NT2/D1 (cell line): ENCODE data around the gene WDR7.

Source experiments
- DNase-seq: peaks from one replicate; pipeline ENCODE4 v3.0.0-alpha.2; 2011; ENCODE audit warnings: low read depth, low spot score
- H3K27me3 ChIP-seq: 2 replicates; pipeline ENCODE4 v1.6.0; 2011; ENCODE audit warnings: mild to moderate bottlenecking; ENCODE audit not compliant: insufficient read length, insufficient read depth
- H3K36me3 ChIP-seq: 2 replicates; pipeline ENCODE4 v1.6.1; 2011; ENCODE audit warnings: mild to moderate bottlenecking, low read length, mixed read lengths; ENCODE audit not compliant: insufficient read depth, insufficient read length
- H3K4me1 ChIP-seq: 2 replicates; pipeline ENCODE4 v1.5.1; 2011; ENCODE audit not compliant: insufficient read depth, insufficient read length
- H3K4me3 ChIP-seq: 2 replicates; pipeline ENCODE4 v1.5.1; 2011; ENCODE audit warnings: low read depth; ENCODE audit not compliant: insufficient read length
- H3K9ac ChIP-seq: 2 replicates; pipeline ENCODE4 v1.6.0; 2011; ENCODE audit warnings: low read depth; ENCODE audit not compliant: insufficient read length
- H3K9me3 ChIP-seq: 2 replicates; pipeline ENCODE4 v1.5.1; 2011; ENCODE audit warnings: mild to moderate bottlenecking, low read length; ENCODE audit not compliant: insufficient read depth
- SUZ12 ChIP-seq: IDR thresholded peaks from 2 replicates; pipeline ENCODE4 v1.6.1; 2011; ENCODE audit not compliant: insufficient read length, insufficient read depth; ENCODE audit errors: extremely low read depth
- YY1 ChIP-seq: IDR thresholded peaks from 2 replicates; pipeline ENCODE4 v1.6.1; 2011; ENCODE audit not compliant: insufficient read length, insufficient read depth
- ZNF274 ChIP-seq: IDR thresholded peaks from 2 replicates; pipeline ENCODE4 v1.6.1; 2011; ENCODE audit warnings: mild to moderate bottlenecking, low read depth, low read length

The WDR7 gene

DNA sequence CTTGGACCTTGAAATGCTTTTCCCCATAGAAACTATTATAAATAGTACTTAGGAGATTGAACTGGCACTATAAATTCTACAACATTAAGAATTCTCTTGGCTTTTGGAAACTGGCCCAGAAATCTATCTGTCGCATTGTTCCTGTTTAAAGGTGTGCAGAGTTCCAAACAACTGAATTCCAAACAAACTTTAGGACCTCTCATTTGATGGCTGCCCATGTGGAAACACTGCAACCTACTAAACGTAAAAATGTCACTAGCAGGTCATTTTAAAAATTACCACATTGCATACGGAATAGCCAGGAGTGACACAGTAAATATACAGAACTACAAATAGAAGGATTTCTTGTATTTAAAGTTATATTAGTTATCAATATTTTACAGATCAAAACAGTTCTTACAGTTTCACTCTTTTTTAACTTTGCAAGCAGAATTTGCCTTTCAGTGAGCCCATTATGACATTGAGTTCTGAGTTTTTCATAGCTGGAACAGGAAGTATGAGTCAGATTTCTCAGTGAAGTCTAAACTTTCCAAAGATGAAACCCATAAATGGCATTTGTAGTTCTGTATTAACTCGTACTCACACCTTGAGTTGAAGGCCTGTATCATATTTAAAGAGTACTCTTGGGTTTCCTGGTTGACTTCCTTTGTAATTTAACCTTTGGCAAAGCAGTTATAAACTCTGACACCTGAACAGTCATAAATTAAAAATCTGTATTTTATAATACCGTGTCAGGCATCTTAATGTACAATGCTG is 353.4 kb downstream of the WDR7 start:
- H3K9me3 ChIP-seq, result no peaks in the 10 kb centered on the region
- DNase-seq, result no peak
- H3K36me3 ChIP-seq, result no peaks in the 10 kb centered on the region
- H3K27me3 ChIP-seq, result no peaks in the 10 kb centered on the region
- no peak for TF ChIP-seq YY1
- TF ChIP-seq ZNF274, result no peak
- no peak for TF ChIP-seq SUZ12
- H3K9ac ChIP-seq, result no peak overlapping the region
- no peaks in the 10 kb centered on the region for H3K4me1 ChIP-seq
- H3K4me3 ChIP-seq, result no peak overlapping the region

DNA sequence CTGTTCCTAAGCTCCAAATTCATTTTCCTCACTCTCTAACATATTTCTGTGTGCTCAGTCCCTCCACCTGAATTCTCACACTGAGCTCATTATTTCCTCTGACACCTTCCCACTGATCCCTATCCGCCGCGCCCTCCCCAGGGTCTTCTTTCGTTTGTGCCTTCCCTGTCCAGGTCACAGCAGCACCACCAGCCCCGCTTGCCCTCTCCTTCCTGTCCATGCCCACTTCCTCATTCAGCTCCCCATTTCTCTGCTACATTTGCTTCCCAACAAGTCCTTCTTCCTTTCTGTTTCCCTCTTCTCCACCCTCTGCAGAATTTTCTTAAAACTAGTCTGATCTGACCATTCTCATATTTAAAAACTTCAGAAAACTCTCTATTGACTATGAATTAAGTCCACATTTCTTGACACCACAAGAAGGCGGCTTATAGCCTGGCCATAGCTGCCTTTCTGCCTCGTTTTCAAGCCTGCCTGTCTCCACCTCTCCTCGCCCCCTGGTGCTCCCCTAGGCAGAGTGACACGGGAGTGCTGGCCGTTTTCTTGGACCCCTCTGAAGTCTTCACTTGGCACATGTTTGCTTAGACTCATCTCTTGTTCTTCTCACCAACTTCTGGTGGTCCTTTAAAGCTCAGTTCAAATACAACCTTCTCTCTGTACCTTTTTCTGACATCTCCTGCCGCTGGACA is 357.0 kb downstream of the WDR7 start:
- H3K4me1 ChIP-seq, result no peaks in the 10 kb centered on the region
- TF ChIP-seq ZNF274 (no peak), SUZ12 (no peak), YY1 (no peak)
- no peak for DNase-seq
- H3K36me3 ChIP-seq, result no peaks in the 10 kb centered on the region
- H3K9ac ChIP-seq, result no peak overlapping the region
- H3K27me3 ChIP-seq, result no peaks in the 10 kb centered on the region
- H3K9me3 ChIP-seq, result no peaks in the 10 kb centered on the region
- H3K4me3 ChIP-seq, result no peak overlapping the region

DNA sequence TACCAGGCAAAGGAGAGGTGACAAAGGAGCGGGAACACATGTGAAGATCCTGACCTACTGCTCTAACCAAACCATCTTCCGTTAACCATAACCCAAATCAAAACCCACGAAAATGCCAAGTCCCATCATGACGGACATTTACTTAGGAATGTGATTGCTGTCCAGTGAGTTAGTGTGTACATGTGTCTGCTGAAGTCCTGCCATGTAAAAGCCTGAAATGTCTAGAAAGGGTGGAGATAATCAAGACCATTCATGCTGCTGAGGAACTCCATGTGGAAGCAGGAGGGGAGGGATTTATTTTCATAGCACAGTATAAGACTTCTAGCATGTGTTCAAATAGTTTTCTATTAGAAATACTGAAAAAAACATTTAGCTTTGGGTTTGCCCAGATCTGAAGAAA is 358.7 kb downstream of the WDR7 start:
- H3K9ac ChIP-seq, result no peak overlapping the region
- H3K4me3 ChIP-seq, result no peak overlapping the region
- no peaks in the 10 kb centered on the region for H3K4me1 ChIP-seq
- DNase-seq, result no peak
- no peaks in the 10 kb centered on the region for H3K27me3 ChIP-seq
- no peaks in the 10 kb centered on the region for H3K9me3 ChIP-seq
- TF ChIP-seq SUZ12, result no peak
- no peak for TF ChIP-seq ZNF274
- no peak for TF ChIP-seq YY1
- H3K36me3 ChIP-seq, result no peaks in the 10 kb centered on the region

GRCh38 chr18:57014772-57015413 is 363.7 kb downstream of the WDR7 start:
- TF ChIP-seq ZNF274, result no peak
- TF ChIP-seq YY1, result no peak
- TF ChIP-seq SUZ12, result no peak
- DNase-seq, result no peak
- H3K4me3 ChIP-seq, result no peak overlapping the region
- H3K9me3 ChIP-seq, result no peaks in the 10 kb centered on the region
- H3K9ac ChIP-seq, result no peak overlapping the region
- H3K27me3 ChIP-seq, result no peaks in the 10 kb centered on the region
- H3K36me3 ChIP-seq, result no peaks in the 10 kb centered on the region
- no peaks in the 10 kb centered on the region for H3K4me1 ChIP-seq

DNA sequence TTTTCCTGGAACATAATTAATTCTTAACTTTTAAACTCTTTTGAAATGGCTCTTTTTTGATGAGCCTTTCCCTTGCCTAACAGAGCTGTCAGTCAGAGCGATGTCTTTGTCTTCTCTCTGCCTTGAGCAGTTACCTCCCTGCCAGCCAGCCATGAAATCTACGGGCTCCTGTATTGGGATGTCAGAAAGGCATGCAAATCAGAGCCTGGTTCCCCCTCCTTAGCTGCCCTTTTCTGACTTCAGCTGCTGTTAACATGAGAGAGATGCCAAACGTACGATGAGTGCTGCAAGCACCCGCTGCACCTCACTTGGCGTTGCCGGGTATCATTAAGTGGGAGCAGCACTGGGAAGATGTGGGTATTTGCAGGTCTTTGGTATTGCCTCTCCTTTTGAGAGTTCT is 364.3 kb downstream of the WDR7 start:
- Histone ChIP-seq H3K4me1 (no peaks in the 10 kb centered on the region), H3K9ac (no peak overlapping the region), H3K36me3 (no peaks in the 10 kb centered on the region), H3K4me3 (no peak overlapping the region), H3K9me3 (no peaks in the 10 kb centered on the region), H3K27me3 (no peaks in the 10 kb centered on the region)
- no peak for TF ChIP-seq YY1
- no peak for TF ChIP-seq ZNF274
- no peak for TF ChIP-seq SUZ12
- DNase-seq, result no peak

- H3K9ac ChIP-seq, result no peak overlapping the region
- no peaks in the 10 kb centered on the region for H3K9me3 ChIP-seq
- DNase-seq, result no peak
- H3K27me3 ChIP-seq, result no peaks in the 10 kb centered on the region
- H3K36me3 ChIP-seq, result no peaks in the 10 kb centered on the region
- TF ChIP-seq YY1, result no peak
- TF ChIP-seq ZNF274, result no peak
- no peak for TF ChIP-seq SUZ12
- no peaks in the 10 kb centered on the region for H3K4me1 ChIP-seq
- H3K4me3 ChIP-seq, result no peak overlapping the region
These were observed 367.7 kb downstream of the WDR7 start for GRCh38 chr18:57018845-57019244.

GRCh38 chr18:57022716-57023115 is 371.6 kb downstream of the WDR7 start:
- Histone ChIP-seq H3K9me3 (no peaks in the 10 kb centered on the region), H3K36me3 (no peaks in the 10 kb centered on the region), H3K4me1 (no peaks in the 10 kb centered on the region), H3K9ac (no peak overlapping the region), H3K4me3 (no peak overlapping the region), H3K27me3 (no peaks in the 10 kb centered on the region)
- TF ChIP-seq YY1 (no peak), SUZ12 (no peak), ZNF274 (no peak)
- DNase-seq, result no peak
